HepG2 (cell line): ENCODE measurements around the gene THOC6. TPM values are rescaled to one million over a fixed set of nuclear protein-coding genes. Genes with fewer than 3 reads are reported as not detected.

ENCODE experiments used
- ATRX ChIP-seq: sonication (generic); formaldehyde crosslinking; IDR thresholded peaks from 2 replicates; pipeline ENCODE4 v1.4.0; 2020; ENCODE audit warnings: missing genetic modification reagents, borderline replicate concordance
- BCLAF1 ChIP-seq: fragments of 450-650 bp; IDR thresholded peaks from 2 replicates; pipeline ENCODE4 v1.6.1; 2017; ENCODE audit warnings: mild to moderate bottlenecking
- MEIS2 ChIP-seq: sonication (generic); formaldehyde crosslinking; IDR thresholded peaks from 2 replicates; pipeline ENCODE4 v1.9.0; 2021; ENCODE audit warnings: mild to moderate bottlenecking, missing genetic modification reagents
- PTBP1 ChIP-seq: fragments of 200-400 bp; formaldehyde crosslinking; IDR thresholded peaks from 2 replicates; pipeline ENCODE4 v1.6.1; 2018; ENCODE audit warnings: low read length, low read depth; ENCODE audit not compliant: poor library complexity, severe bottlenecking
- RARG ChIP-seq: sonication (generic); formaldehyde crosslinking; IDR thresholded peaks from 2 replicates; pipeline ENCODE4 v1.4.0; 2020; ENCODE audit warnings: low read depth, mild to moderate bottlenecking, missing genetic modification reagents
- RORA ChIP-seq: sonication (generic); formaldehyde crosslinking; IDR thresholded peaks from 2 replicates; pipeline ENCODE4 v1.5.0; 2020; ENCODE audit warnings: mild to moderate bottlenecking, missing genetic modification reagents, moderate library complexity
- ZBTB42 ChIP-seq: sonication (generic); formaldehyde crosslinking; IDR thresholded peaks from 2 replicates; pipeline ENCODE4 v1.5.0; 2020; ENCODE audit warnings: mild to moderate bottlenecking, missing genetic modification reagents
- ZFP37 ChIP-seq: sonication (generic); formaldehyde crosslinking; IDR thresholded peaks from 2 replicates; pipeline ENCODE4 v1.4.0; 2020; ENCODE audit warnings: missing genetic modification reagents, borderline replicate concordance
- ZKSCAN8 ChIP-seq: IDR thresholded peaks from 2 replicates; pipeline ENCODE4 v1.6.1; 2016; ENCODE audit warnings: borderline replicate concordance, missing genetic modification reagents, missing compliant biosample characterization
- ZNF207 ChIP-seq: fragments of 450-650 bp; IDR thresholded peaks from 2 replicates; pipeline ENCODE4 v1.6.1; 2016; ENCODE audit warnings: antibody characterized with exemption, borderline replicate concordance
- ZNF30 ChIP-seq: sonication (generic); formaldehyde crosslinking; IDR thresholded peaks from 2 replicates; pipeline ENCODE4 v1.5.0; 2020; ENCODE audit warnings: mild to moderate bottlenecking, missing genetic modification reagents
- ZNF333 ChIP-seq: sonication (generic); formaldehyde crosslinking; IDR thresholded peaks from 2 replicates; pipeline ENCODE4 v1.4.0; 2020; ENCODE audit warnings: mild to moderate bottlenecking, missing genetic modification reagents, borderline replicate concordance
- ZNF33B ChIP-seq: sonication (generic); formaldehyde crosslinking; IDR thresholded peaks from 2 replicates; pipeline ENCODE4 v1.5.1; 2020; ENCODE audit warnings: mild to moderate bottlenecking, missing genetic modification reagents
- ZNF703 ChIP-seq: sonication (generic); formaldehyde crosslinking; IDR thresholded peaks from 2 replicates; pipeline ENCODE4 v1.5.1; 2020; ENCODE audit warnings: missing genetic modification reagents, mild to moderate bottlenecking, moderate library complexity, borderline replicate concordance
- ZNF891 ChIP-seq: sonication (generic); formaldehyde crosslinking; IDR thresholded peaks from 2 replicates; pipeline ENCODE4 v1.5.0; 2020; ENCODE audit warnings: mild to moderate bottlenecking, missing genetic modification reagents
- polyA plus RNA-seq, 8 experiments: library from polyadenylated mRNA; depleted of rRNA in 3 of 8; stranded (reverse) in 7 of 8; unstranded in 1 of 8; fragments of >200 nt; fragmentation: Illumina TruSeq in 4 of 8; extraction: Trizol in 4 of 8; gene quantifications; 2 replicates each; pipeline versions ENCODE4 v1.2.1 to v1.2.3, GENCODE V29; 2011 to 2016; ENCODE audit warnings: low read depth in 4 of 8, missing spikeins in 1 of 8, mixed read lengths in 1 of 8; ENCODE audit not compliant: insufficient read depth in 1 of 8
- total RNA-seq, 5 experiments: library from RNA; depleted of rRNA; stranded (reverse); fragments of >200 nt; fragmentation: Illumina TruSeq; extraction: Trizol; gene quantifications; 2 replicates each; pipeline ENCODE4 v1.2.3, GENCODE V29; 2016; ENCODE audit warnings: low read depth in 1 of 5
- TF ChIP-seq, protein P1 (sequence below): sonication (generic); formaldehyde crosslinking; IDR thresholded peaks from 2 replicates; pipeline ENCODE4 v1.4.0; 2020; ENCODE audit warnings: missing genetic modification reagents, borderline replicate concordance
- TF ChIP-seq, protein P2 (sequence below): sonication (generic); formaldehyde crosslinking; IDR thresholded peaks from 2 replicates; pipeline ENCODE4 v1.5.1; 2020; ENCODE audit warnings: missing genetic modification reagents, mild to moderate bottlenecking, borderline replicate concordance
- TF ChIP-seq, protein P3 (sequence below): sonication (generic); formaldehyde crosslinking; IDR thresholded peaks from 2 replicates; pipeline ENCODE4 v1.8.1; 2023; ENCODE audit warnings: missing genetic modification reagents, inconsistent platforms, borderline replicate concordance

Gene THOC6
- total and polyA plus RNA-seq, 2 of the 13 experiments (the other 11 are each of a cell fraction or from before 2014, with no cell fraction given), result 32.1 to 37.0 TPM

GRCh38 chr16:3065742-3066439 is 42.1 kb downstream of the THOC6 start (continued):
- TF ChIP-seq BCLAF1 (no peak), ZNF30 (no peak), ZNF891 (CRISPR knock-in tag) (no peak; the same call in 1 of the 2 replicates), ATRX (no peak), PTBP1 (no peak), ZNF703 (peak; percentile 46; the same call in 1 of the 2 replicates), ZNF33B (CRISPR knock-in tag) (no peak), ZNF207 (no peak), ZBTB42 (no peak), ZNF333 (CRISPR knock-in tag) (no peak), ZFP37 (no peak), RORA (CRISPR knock-in tag) (no peak), ZKSCAN8 (no peak), MEIS2 (no peak), RARG (CRISPR knock-in tag) (no peak)
- TF ChIP-seq, protein P1, sequence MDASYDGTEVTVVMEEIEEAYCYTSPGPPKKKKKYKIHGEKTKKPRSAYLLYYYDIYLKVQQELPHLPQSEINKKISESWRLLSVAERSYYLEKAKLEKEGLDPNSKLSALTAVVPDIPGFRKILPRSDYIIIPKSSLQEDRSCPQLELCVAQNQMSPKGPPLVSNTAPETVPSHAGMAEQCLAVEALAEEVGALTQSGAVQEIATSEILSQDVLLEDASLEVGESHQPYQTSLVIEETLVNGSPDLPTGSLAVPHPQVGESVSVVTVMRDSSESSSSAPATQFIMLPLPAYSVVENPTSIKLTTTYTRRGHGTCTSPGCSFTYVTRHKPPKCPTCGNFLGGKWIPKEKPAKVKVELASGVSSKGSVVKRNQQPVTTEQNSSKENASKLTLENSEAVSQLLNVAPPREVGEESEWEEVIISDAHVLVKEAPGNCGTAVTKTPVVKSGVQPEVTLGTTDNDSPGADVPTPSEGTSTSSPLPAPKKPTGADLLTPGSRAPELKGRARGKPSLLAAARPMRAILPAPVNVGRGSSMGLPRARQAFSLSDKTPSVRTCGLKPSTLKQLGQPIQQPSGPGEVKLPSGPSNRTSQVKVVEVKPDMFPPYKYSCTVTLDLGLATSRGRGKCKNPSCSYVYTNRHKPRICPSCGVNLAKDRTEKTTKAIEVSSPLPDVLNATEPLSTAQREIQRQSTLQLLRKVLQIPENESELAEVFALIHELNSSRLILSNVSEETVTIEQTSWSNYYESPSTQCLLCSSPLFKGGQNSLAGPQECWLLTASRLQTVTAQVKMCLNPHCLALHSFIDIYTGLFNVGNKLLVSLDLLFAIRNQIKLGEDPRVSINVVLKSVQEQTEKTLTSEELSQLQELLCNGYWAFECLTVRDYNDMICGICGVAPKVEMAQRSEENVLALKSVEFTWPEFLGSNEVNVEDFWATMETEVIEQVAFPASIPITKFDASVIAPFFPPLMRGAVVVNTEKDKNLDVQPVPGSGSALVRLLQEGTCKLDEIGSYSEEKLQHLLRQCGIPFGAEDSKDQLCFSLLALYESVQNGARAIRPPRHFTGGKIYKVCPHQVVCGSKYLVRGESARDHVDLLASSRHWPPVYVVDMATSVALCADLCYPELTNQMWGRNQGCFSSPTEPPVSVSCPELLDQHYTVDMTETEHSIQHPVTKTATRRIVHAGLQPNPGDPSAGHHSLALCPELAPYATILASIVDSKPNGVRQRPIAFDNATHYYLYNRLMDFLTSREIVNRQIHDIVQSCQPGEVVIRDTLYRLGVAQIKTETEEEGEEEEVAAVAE (CRISPR knock-in tag), result no peak
- TF ChIP-seq, protein P2, sequence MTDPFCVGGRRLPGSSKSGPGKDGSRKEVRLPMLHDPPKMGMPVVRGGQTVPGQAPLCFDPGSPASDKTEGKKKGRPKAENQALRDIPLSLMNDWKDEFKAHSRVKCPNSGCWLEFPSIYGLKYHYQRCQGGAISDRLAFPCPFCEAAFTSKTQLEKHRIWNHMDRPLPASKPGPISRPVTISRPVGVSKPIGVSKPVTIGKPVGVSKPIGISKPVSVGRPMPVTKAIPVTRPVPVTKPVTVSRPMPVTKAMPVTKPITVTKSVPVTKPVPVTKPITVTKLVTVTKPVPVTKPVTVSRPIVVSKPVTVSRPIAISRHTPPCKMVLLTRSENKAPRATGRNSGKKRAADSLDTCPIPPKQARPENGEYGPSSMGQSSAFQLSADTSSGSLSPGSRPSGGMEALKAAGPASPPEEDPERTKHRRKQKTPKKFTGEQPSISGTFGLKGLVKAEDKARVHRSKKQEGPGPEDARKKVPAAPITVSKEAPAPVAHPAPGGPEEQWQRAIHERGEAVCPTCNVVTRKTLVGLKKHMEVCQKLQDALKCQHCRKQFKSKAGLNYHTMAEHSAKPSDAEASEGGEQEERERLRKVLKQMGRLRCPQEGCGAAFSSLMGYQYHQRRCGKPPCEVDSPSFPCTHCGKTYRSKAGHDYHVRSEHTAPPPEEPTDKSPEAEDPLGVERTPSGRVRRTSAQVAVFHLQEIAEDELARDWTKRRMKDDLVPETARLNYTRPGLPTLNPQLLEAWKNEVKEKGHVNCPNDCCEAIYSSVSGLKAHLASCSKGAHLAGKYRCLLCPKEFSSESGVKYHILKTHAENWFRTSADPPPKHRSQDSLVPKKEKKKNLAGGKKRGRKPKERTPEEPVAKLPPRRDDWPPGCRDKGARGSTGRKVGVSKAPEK, result no peak
- TF ChIP-seq, protein P3, sequence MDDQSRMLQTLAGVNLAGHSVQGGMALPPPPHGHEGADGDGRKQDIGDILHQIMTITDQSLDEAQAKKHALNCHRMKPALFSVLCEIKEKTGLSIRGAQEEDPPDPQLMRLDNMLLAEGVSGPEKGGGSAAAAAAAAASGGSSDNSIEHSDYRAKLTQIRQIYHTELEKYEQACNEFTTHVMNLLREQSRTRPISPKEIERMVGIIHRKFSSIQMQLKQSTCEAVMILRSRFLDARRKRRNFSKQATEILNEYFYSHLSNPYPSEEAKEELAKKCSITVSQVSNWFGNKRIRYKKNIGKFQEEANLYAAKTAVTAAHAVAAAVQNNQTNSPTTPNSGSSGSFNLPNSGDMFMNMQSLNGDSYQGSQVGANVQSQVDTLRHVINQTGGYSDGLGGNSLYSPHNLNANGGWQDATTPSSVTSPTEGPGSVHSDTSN (CRISPR knock-in tag), result no peak
